GM19240 (cell line): ENCODE measurements around the gene DELE1.

ENCODE experiments used
- DNase-seq: peaks from one replicate; pipeline ENCODE4 v3.0.0; 2011; ENCODE audit warnings: low spot score; ENCODE audit not compliant: insufficient read length

DELE1 gene

GRCh38 chr5:141957367-141957996, 33.8 kb downstream of the DELE1 start:
- DNase-seq: no peak

DNA sequence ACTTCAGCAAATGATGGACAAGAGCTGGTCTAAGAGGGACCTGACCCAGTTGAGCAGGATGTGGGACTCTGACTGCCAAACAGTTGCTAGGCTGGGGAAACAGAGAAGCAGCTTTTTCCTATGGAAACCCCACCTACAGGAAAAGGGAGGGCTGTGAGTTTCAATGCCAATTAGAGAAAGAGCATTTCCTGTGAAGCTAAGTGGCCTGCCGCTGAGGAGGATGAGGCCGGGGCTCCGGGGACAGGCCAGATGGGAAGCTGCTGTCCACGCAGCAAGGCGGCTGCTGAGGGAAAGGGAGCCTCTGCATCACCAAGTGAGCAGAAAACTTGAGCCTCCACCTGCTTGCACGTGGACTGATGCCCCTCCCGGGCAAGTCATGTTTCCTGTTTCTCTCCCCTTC, 34.4 kb downstream of the DELE1 start, which contains the start of gene PCDH12:
Gene PCDH12, minus strand, starts transcription at position 90 of the 400 bp plus-strand sequence. CDS start 351 bp downstream, outside the sequence.
- no peak for DNase-seq

DNA sequence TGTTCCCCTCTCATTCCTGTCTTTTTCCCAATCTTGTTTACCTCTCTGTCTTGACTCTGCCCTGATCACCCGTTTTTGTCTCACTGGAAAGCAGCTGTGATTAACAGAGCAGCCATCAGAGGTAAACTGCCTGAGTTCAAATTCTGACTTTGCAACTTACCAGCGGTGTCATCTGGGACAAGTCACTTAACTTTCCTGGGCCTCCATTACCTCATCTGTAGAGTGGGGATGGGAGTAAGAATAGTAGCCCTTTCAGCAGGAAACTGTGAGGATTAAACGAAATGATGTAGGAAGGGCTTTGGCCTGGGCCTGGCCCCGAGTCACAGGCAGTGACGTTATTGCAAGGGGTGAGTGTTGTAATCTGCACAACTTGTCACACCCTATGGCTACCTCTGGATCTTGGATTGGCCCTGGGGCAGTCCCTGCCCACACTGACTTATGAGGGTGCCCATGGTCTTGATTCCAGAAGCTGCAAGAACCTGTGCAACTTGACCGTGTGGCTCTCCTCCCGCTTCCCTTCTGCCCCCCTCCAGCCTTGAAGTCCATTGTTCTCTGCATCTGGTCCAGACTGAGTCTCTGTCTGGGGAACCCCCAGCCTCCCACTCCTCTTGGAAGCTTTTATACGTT, 35.0 kb downstream of the DELE1 start:
- no peak for DNase-seq

DNA sequence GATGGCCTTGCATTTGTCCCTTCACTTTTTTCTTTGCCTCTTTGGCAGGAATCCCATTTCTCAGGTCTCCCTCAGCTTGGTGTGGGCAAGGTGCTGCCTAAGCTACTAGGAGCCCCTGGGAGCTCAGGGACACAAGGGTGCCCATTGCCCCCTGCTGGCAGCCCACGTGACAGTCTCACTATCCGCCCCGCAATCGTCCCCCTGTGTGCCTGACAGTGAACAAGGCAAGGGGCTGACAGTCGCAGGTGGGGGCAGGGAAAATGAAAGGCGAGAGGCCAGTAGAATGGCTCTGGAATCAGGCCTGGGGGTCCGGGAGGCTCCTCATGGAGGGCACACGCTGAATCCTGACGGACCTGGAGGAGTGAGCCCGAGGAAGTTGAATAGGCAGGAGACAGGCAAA, 36.3 kb downstream of the DELE1 start:
- no peak for DNase-seq

GRCh38 chr5:141960449-141961323, 37.0 kb downstream of the DELE1 start:
- peak; percentile 79 for DNase-seq

DNA sequence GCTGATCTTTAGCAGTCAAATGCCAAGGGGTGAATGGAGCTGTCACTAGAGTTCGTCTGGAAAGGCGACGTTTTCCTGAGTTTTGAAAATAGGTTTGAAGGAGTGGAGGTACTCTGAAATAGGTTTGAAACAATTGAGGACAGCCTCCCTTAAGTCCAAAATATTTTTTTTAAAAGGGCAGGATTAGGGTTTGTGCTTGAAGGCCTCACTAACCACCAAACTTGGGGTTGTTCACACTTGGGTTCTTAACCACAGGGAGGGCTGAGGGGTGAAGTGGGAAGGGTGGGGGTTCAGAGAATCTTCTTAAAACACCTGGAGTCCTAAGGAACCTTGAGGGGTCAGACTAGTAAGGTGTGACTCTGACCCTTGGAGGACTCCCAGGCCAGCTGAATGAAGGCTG, 37.8 kb downstream of the DELE1 start:
- DNase-seq: no peak

DNA sequence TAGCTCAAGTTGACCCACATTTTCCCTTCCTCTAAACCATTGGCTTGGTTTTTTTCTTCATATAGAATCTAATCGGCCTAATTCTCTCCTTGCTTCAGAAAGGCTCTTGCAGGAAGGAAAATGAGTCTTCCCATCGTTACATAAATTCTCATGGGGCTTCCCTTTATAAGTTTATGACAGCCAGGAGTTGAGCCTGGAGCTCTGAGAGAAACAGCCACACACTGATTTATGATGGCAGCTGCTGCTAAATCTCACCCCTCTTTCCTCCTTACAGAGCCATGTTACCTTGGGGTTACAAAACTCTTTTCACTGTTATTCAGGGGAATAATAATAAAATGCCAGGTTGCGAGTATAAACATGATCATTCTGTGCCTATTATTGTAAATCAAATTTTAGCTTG, 40.0 kb downstream of the DELE1 start:
- no peak for DNase-seq

DNA sequence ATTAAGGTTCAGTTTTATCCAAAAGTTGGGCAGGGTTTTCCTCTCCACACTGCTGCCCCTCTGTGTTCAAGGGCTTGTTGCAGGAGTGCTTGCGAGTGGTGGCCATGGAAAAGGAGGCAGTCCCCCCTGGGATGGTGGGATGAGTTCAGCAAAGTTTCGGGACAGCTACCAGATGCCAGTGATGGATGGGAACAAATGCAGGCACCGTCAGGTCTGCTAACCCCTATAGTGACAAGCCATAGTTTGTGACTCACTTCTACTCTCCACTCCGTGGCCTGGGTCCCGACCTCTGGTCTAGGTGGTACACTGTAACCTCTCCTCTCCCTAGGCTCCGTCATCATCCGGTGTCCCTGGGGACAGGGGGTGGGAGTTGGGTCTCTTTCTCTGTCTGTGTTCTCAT, 41.4 kb downstream of the DELE1 start:
- DNase-seq: no peak

DNA sequence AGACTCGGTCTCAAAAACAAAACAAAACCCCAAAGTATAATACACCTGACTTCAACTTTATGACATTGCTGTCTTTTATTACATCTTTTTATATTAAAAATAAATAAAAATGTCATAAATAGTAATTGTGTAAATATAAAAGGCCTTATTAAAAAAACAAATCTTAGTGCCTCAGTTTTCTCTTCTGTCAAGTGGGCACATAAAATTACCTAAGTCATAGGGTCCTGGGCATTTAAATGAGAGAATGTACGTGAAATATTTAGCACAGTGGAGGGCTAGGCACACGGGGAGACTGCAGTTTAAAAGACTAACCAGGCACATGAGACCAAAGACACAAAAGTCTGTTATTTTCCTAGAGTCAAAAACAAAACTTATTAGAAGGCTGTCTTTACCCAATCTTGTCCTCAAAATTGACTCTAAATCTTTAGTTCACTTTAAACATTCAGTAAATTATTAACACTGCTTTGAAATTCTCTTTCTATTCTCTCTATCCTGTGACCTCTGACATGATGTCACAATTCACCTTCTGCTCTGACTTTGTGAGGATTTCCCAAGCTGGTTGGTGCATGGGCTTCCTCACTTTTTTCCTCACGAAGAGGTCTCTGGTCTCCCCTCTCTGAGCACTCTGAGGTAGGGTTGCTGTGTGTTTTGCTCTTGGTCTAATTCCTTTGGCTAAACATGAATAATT, 42.7 kb downstream of the DELE1 start:
- no peak for DNase-seq

GRCh38 chr5:141966963-141967333, 43.3 kb downstream of the DELE1 start:
- DNase-seq: no peak

GRCh38 chr5:141968914-141969608, 45.4 kb downstream of the DELE1 start, which contains the start of gene RNF14:
Gene RNF14 (plus strand): TSS chr5:141969105. CDS start chr5:141973589, 4,484 bp downstream.
- peak; percentile 77 for DNase-seq

DNA sequence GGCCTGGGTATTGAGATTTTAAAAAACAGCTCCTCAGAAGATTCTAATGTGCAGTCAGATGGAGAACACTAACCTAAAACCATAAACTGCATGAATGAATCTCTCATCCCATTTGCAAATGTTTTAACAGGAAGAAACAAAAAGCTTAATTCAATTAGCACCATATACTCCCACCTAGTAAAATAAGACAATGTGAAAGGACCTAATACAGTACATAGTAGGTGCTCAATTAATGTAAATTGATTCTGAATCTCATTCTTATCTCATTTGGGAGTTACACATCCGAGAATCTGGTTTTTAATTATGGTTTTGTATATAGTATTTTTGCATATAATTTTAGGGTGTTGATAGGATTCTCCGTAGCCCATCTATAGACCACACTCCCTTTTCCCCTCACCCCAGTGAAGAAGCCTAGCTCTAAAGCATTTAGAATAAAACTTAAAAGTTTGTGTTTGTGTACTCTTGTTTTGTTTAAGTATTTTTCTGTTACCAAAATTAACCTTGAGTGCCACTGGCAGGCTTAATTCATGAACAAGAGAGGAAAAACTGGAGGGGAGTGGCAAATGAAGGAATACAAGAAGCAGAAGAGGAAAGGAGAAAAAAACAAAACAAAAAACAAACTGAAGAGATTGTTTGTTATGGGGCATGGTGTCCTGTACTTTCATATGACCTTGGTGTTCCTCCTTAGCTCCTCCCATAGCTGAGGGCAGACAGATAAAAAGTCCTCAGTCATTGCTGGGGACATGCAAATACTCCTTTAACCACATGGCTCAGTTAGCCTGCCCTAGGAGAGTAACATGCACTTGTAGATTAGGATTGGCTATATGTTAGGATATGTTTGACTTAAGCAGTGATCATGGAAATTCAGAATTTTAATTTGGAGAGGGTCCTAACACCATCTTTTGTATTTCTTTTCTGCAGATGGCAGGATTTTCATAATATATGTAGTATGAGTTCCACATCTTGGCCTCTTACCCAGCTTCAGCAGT, 46.4 kb downstream of the DELE1 start:
- peak; percentile 58 for DNase-seq

DNA sequence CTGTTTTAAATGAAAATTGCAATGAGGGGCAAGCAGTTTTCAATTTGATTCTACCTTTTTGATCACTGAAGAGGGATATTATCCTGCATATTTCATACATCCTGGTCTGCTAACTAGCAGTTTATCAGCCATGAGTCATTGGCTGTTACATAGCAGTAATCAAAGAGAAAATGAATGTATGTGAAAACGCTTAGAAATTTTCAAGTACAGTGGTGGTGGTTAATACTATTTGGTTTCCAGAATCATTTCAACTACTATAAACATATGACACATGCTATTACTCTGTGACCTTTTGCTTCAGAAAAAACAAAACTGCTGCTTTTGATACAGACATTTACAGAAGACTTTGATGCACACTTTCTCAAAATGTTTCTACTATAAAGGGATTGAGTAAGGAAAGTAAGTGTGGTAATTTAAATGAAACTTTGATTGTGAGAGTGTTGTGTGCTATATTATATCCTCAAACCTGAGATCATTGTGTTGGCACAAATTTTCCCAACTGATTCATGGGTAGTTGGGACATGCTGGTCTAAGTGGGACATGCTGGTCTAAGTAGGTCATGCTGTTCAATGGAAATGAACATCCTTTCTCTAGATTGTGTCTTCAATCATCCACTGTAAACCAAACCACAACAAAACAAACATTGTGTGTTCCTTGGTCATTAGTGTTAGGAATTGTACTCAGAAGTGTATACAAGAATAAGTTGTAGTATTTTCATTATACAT, 50.4 kb downstream of the DELE1 start:
- DNase-seq: no peak

DNA sequence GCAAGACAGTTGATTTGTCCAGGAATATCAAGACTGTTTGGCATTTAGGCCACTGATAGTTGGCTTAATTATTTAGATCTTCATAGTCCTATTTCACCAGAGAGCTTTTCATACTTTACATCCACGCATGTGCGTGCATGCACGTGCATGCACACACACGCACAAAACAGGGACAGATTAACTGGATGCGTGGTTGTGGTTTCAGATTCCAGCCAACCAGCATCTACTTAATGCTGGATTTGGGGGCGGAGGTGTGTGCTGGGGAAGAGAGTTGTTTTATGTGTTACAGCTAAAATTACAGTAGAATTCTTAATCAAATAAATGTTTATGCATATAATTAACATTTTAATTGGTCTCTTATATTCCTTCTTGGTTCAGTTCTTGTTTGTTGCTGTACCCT, 52.5 kb downstream of the DELE1 start:
- DNase-seq: no peak

- DNase-seq: no peak
Observed at GRCh38 chr5:141978389-141978788, 54.7 kb downstream of the DELE1 start.

- no peak for DNase-seq
Observed at GRCh38 chr5:141982626-141983025, 59.0 kb downstream of the DELE1 start.

DNA sequence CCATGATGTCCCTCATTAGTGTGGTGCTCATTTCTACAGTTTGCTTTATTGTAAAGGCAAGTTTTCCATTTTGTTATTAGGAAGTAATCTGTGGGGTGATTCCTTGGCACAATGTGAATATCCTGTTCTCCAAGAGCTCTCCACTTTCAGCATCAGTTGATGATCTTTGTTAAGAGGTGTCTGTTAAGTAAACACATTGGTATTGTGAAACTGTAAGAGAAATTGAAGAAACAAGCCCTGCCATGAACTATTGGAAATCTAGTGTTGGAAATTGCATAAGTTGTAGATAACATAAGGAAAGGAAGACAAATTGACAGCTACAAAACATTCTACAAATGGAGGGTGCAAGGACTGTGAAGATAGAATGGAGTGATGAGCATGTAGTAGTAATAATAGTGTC, 62.4 kb downstream of the DELE1 start:
- DNase-seq: no peak

GRCh38 chr5:141989720-141990119, 66.0 kb downstream of the DELE1 start:
- no peak for DNase-seq
